ENCODE results near the gene NUP205. TPM values are rescaled to one million over a fixed set of nuclear protein-coding genes. Genes with fewer than 3 reads are reported as not detected.

The NUP205 gene
- total RNA-seq, 1 experiment from 2014 or later, result 90.4 TPM

DNA sequence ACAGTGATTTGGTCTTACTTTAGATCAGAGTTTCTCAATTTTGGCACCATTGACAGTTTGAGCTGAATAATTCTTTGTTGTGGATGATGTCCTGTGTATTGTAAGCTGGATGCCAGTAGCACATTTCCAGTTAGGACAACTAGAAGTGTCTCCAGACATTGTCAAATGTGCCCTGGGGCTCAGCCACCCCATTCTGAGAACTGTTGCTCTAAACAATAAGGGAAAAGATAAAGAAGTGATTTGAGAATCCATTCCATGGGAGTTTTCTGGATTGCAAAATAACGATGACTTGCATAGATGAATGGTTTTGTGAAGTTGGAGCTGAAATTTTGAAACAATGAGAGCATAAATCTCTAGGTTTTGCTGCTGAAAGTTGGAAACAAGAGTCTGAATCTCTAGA, 44.6 kb downstream of the NUP205 start:
- Histone ChIP-seq H3K36me3 (ENCODE audit: control insufficient read depth, insufficient read depth, low read length) (peaks cover 51% of the 10 kb centered on the region), H3K4me3 (ENCODE audit: low read depth in 2 of 2, low read length in 2 of 2) (no peak overlapping the region), H3K4me1 (ENCODE audit: control insufficient read depth, insufficient read depth, low read length) (no peaks in the 10 kb centered on the region), H3K9me3 (ENCODE audit: control insufficient read depth, insufficient read depth, low read depth, low read length) (no peaks in the 10 kb centered on the region), H3K27me3 (ENCODE audit: control insufficient read depth, insufficient read depth, low read length) (no peaks in the 10 kb centered on the region), H3K27ac (ENCODE audit: low read length) (no peak overlapping the region)
- BruUV-seq (replicated peaks), result no TSS peak
- POLR2A ChIA-PET, result no interaction called here
- no peak for DNase-seq (ENCODE audit: low read depth, low spot score)
- in situ Hi-C loops (cut with HindIII; ENCODE audit: low pct_unique_long_range_greater_than_20kb, low sequenced_read_pairs) (no loop called here), intact Hi-C loops (cut with micrococcal nuclease; ENCODE audit: unreplicated experiment) (no loop called here)
- TF ChIP-seq, protein P1, sequence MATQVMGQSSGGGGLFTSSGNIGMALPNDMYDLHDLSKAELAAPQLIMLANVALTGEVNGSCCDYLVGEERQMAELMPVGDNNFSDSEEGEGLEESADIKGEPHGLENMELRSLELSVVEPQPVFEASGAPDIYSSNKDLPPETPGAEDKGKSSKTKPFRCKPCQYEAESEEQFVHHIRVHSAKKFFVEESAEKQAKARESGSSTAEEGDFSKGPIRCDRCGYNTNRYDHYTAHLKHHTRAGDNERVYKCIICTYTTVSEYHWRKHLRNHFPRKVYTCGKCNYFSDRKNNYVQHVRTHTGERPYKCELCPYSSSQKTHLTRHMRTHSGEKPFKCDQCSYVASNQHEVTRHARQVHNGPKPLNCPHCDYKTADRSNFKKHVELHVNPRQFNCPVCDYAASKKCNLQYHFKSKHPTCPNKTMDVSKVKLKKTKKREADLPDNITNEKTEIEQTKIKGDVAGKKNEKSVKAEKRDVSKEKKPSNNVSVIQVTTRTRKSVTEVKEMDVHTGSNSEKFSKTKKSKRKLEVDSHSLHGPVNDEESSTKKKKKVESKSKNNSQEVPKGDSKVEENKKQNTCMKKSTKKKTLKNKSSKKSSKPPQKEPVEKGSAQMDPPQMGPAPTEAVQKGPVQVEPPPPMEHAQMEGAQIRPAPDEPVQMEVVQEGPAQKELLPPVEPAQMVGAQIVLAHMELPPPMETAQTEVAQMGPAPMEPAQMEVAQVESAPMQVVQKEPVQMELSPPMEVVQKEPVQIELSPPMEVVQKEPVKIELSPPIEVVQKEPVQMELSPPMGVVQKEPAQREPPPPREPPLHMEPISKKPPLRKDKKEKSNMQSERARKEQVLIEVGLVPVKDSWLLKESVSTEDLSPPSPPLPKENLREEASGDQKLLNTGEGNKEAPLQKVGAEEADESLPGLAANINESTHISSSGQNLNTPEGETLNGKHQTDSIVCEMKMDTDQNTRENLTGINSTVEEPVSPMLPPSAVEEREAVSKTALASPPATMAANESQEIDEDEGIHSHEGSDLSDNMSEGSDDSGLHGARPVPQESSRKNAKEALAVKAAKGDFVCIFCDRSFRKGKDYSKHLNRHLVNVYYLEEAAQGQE (IDR thresholded peaks at IDR 0.05; ENCODE audit: insufficient read depth in 1 of 2, low read depth in 2 of 2, low read length in 1 of 2), result no peak
- TF ChIP-seq SIN3A (IDR thresholded peaks at IDR 0.05; ENCODE audit: borderline replicate concordance, insufficient read depth, low read depth, low read length), result no peak
- CTCF ChIA-PET, result no interaction called here
- no peak for ATAC-seq

DNA sequence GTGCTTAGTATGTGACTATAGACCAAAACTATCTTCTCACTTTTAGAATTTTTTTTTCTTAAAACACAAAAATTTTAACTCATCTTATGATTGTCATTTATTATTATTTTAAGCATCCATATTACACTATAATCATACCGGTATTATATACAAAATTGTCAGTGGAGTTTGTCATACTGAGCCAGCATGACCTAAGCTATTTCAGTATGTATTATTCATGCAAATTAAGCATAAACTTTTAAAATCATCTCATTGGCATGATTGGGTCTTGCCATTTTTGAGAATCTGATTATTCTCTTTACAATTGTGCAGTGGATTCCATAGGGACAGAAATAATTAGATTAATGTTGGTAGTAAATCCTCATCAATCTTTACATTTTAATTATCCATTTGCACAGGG, 58.4 kb downstream of the NUP205 start:
- TF ChIP-seq, protein P1 (IDR thresholded peaks at IDR 0.05; ENCODE audit: insufficient read depth in 1 of 2, low read depth in 2 of 2, low read length in 1 of 2), result no peak
- TF ChIP-seq SIN3A (IDR thresholded peaks at IDR 0.05; ENCODE audit: borderline replicate concordance, insufficient read depth, low read depth, low read length), result no peak
- TF ChIP-seq, protein P2, sequence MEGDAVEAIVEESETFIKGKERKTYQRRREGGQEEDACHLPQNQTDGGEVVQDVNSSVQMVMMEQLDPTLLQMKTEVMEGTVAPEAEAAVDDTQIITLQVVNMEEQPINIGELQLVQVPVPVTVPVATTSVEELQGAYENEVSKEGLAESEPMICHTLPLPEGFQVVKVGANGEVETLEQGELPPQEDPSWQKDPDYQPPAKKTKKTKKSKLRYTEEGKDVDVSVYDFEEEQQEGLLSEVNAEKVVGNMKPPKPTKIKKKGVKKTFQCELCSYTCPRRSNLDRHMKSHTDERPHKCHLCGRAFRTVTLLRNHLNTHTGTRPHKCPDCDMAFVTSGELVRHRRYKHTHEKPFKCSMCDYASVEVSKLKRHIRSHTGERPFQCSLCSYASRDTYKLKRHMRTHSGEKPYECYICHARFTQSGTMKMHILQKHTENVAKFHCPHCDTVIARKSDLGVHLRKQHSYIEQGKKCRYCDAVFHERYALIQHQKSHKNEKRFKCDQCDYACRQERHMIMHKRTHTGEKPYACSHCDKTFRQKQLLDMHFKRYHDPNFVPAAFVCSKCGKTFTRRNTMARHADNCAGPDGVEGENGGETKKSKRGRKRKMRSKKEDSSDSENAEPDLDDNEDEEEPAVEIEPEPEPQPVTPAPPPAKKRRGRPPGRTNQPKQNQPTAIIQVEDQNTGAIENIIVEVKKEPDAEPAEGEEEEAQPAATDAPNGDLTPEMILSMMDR (IDR thresholded peaks at IDR 0.05), result no peak
- TF ChIP-seq TCF7L2 (IDR thresholded peaks at IDR 0.05; ENCODE audit: low read depth, low read length), result no peak
- no peak for TF ChIP-seq POLR2AphosphoS5 (IDR thresholded peaks at IDR 0.05; ENCODE audit: low read depth, low read length)
- intact Hi-C loops (cut with micrococcal nuclease; ENCODE audit: unreplicated experiment), result no loop called here
- ATAC-seq, result no peak
- Histone ChIP-seq H3K4me3 (ENCODE audit: low read depth in 2 of 2, low read length in 2 of 2) (no peak overlapping the region), H3K27ac (ENCODE audit: low read length) (no peak overlapping the region), H3K9me3 (ENCODE audit: control insufficient read depth, insufficient read depth, low read depth, low read length) (no peaks in the 10 kb centered on the region), H3K36me3 (ENCODE audit: control insufficient read depth, insufficient read depth, low read length) (peaks cover 41% of the 10 kb centered on the region), H3K27me3 (ENCODE audit: control insufficient read depth, insufficient read depth, low read length) (no peaks in the 10 kb centered on the region), H3K4me1 (ENCODE audit: control insufficient read depth, insufficient read depth, low read length) (peaks cover 2% of the 10 kb centered on the region; the same call in 1 of the 2 replicates)
- DNase-seq (ENCODE audit: low read depth, low spot score), result no peak
- ChIA-PET CTCF (no interaction called here), POLR2A (no interaction called here)
- no TSS peak for BruUV-seq (replicated peaks)
- in situ Hi-C loops (cut with HindIII; ENCODE audit: low pct_unique_long_range_greater_than_20kb, low sequenced_read_pairs), result no loop called here

All from Panc1 (cell line).